ENCODE results near the gene CAPN1.
A peak's percentile ranks its signal among the peaks of the same experiment; 100 is the strongest.

Gene CAPN1

DNA sequence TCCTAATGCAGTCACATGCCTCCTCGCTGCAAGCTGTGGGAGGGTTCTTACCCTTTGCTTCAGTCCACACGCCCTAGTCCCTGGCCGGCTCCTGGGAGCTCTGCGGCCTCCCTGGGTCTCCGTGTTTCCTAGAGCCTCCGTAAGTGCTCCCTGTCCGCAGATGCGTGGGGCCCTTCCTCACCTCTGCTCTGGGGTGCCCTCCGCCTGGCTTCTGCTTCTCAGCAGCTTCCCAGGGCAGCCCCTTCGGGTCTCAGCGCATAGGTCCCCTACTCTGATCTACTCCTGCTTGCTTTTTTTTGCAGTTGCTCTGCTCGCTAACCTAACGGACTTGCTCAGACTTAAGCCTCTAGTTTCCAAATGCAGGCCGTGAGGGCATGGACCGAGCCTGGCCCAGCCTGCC, 22.4 kb downstream of the CAPN1 start:
- DNase-seq: no peak

DNA sequence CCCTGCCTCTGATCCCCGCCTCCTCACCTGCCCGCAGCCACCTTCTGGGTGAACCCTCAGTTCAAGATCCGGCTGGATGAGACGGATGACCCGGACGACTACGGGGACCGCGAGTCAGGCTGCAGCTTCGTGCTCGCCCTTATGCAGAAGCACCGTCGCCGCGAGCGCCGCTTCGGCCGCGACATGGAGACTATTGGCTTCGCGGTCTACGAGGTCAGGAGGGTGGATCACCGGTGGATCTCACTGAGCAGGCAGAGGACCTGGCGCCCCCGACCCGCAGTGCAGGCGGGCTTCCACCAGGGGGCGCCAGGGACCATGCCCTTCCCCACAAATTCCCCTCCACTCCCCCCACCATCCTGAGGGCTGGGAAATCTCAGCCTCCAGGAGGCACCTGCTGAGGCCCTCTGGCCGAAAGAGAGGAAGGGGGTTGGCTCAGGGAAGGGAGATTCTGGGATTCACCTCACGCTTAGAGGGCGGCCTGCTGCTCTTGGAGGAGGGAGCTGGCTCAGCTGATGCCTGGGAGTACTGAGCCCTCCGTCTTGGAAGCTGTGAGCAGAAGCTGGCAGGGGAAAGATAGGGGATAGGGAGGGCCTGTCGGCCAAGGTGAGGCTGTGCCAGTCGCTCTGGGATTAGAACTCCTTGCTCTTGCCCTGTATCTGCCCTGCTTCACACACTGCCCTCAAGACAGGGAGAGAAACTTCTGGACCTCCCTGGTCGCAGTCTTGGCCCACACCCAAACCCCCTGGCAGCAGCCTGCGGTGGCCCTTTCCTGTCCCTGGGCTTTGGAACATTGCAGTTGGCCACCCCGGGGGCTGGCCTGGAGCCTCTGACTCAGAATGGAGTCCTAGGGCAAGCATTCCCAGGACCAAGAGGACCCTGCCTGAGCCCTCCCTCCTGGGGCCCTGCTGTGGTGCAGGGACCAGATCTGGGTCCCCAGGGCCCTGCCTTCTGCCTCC, 23.2 kb downstream of the CAPN1 start:
- DNase-seq: peak; percentile 23

DNA sequence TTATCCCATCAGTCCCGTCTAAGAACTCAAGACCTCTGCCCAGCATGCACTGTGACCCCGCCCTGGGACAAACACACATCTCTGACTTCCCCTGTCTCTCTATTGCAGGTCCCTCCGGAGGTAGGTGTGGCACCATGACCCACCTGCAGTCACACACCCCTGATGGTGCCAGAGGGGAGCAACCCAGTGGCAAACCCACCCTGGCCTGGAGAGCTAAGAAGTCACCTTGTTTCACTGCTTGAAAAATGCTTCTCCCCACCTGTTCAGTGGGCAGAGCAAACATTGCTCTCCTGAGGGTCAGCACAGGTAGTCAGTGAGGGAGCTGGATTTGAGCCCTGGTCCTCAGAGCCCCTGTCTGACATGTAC, 23.9 kb downstream of the CAPN1 start:
- no peak for DNase-seq

DNA sequence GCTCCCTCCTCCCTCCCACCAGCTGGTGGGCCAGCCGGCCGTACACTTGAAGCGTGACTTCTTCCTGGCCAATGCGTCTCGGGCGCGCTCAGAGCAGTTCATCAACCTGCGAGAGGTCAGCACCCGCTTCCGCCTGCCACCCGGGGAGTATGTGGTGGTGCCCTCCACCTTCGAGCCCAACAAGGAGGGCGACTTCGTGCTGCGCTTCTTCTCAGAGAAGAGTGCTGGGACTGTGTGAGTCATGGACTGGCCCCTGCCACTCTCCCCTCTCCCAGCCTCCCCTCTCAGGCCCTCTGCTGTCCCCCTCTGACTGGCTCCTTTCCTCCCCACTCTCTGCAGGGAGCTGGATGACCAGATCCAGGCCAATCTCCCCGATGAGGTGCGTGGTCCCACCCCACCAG, 24.7 kb downstream of the CAPN1 start:
- DNase-seq: no peak

DNA sequence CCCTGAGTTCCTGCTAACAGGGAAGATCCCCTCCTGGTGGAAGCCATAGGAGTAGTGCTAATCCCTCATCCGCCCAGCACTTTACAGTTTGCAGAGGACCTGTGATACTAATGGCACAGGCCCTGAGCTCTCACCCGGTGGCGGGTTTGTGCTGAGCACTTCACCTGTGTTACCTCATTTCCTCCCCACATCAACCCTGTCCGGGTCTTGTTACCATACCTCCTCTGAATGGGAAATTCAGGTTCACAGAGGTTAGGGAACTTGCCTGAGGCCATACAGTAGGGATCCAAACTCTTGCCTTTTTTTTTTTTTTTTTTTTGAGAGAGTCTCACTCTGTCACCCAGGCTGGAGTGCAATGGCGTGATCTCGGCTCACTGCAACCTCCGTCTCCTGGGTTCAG, 25.2 kb downstream of the CAPN1 start:
- no peak for DNase-seq

DNA sequence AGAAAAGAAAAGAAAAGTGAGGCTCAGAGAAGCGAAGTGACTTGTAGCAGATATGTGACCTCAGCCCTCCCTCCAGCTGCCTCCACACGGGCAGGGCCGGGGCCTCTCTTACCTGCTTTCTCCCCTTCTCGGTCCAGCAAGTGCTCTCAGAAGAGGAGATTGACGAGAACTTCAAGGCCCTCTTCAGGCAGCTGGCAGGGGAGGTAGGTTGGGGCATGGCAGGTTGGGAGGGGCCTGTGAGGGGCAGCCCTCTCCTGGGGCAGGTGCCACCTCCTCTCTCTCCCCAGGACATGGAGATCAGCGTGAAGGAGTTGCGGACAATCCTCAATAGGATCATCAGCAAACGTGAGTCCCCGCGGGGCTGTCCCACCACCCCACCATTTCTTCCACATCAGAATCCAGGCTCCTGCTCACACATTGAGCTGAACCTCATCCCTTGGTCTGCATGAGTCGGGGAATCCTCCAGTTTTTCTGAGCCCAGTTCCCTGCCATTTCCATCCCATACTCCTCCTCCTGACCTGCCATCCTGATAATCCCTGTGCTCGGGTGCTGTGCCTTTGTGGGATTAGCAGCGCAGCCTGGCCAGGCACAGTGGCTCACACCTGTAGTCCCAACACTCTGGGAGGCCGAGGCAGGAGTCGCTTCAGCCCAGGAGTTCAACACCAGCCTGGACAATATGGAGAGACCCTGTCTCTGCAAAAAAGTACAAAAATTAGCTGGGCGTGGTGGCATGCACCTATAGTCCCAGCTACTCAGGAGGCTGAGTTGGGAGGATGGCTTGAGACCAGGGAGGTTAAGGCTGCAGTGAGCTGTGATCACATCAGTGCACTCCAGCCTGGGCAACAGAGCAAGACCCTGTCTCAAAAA, 26.4 kb downstream of the CAPN1 start:
- DNase-seq: no peak

DNA sequence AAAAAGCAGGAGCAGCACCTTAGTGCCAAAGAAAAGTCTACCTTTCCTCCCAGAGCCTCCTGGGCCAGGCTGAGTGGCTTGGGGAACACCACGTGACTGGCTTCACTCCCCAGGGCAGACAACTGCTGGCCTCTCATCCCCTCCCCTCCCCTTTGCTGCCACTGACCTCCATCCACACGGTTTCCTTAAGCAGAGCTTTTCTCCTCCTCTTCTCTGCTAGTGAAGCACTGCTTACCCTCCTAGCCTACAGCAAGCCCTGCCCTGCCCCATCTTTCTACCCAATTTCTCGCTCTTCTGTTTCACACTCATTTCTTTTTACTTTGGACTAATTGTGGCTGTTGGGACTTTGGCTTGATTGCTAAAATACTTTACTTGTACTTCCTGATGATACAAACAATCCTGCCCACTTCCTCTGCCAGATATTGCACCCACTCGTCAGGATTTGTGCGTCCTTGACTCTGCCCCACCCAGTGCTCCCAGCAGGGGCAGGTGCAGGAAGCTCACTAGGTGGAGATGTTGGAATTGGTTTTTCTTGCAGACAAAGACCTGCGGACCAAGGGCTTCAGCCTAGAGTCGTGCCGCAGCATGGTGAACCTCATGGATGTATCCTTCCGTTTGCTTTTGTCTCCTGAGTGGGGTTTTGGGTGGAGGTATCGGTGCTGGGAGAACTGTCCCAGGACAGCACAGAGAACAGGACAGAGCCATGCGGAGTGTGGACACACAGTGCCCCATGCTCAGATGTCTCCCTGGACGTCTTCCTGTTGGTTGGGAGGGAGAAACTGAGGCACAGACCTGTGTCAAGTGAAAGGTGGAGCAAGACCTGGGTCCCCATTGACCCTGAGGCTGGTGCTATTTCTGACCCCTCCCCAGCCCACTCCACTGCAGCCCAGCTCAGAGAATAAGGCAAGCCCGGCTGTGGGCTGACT, 27.3 kb downstream of the CAPN1 start:
- no peak for DNase-seq

DNA sequence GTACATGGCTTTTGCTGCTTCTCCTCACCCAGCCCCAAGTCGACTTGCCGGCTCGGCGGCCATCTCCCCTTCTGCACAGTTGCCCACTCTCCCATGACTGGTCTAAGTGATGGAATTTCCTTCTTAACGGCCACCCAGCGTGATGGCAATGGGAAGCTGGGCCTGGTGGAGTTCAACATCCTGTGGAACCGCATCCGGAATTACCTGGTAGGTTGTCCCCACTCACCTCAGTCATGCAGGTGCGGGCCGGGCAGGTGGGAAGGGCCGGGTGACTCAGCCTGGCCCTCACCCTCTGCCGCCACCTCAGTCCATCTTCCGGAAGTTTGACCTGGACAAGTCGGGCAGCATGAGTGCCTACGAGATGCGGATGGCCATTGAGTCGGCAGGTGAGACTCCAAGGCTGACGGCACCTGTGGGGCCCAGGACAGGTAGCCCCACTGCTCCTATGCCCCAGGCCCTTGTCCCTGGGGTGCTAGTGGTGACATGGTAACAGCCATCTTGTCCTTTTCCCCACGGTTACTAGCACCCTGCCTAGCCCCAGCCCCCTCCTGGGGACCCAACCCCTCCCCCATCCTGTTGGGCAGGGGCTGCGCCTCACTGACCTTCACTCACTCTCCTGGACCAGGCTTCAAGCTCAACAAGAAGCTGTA, 28.1 kb downstream of the CAPN1 start:
- DNase-seq: no peak

DNA sequence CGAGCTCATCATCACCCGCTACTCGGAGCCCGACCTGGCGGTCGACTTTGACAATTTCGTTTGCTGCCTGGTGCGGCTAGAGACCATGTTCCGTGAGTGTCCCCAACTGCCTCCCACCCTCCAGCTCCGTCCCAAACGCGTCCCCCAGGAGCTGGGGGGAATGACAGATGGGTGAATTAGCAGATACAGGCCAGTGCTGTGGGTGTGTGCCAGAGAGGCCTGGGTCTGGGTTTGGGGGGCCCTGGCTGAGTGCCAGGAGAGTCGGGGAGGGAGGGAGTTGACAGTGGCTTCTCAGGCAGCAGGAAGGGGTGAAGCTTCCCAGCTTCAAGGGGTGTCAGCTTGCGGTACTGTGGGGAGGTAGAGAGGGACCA, 28.6 kb downstream of the CAPN1 start:
- no peak for DNase-seq

DNA sequence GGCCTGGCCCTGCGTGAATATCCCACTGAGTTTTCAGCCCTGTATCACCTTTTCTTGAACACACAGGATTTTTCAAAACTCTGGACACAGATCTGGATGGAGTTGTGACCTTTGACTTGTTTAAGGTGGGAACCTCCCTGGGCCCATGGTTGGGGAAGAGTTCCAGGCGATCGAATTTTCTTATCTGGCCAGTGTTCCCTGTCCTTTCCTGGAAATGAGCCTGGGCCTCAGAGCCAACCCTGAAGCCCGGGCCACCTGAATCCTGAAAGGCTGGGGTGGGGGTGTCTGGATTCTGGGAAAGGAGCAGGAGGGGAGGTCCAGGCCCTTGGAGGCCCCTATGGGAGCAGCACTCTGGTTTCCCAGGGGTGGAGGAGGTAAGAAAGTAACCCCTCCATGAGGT, 29.0 kb downstream of the CAPN1 start:
- DNase-seq: no peak

DNA sequence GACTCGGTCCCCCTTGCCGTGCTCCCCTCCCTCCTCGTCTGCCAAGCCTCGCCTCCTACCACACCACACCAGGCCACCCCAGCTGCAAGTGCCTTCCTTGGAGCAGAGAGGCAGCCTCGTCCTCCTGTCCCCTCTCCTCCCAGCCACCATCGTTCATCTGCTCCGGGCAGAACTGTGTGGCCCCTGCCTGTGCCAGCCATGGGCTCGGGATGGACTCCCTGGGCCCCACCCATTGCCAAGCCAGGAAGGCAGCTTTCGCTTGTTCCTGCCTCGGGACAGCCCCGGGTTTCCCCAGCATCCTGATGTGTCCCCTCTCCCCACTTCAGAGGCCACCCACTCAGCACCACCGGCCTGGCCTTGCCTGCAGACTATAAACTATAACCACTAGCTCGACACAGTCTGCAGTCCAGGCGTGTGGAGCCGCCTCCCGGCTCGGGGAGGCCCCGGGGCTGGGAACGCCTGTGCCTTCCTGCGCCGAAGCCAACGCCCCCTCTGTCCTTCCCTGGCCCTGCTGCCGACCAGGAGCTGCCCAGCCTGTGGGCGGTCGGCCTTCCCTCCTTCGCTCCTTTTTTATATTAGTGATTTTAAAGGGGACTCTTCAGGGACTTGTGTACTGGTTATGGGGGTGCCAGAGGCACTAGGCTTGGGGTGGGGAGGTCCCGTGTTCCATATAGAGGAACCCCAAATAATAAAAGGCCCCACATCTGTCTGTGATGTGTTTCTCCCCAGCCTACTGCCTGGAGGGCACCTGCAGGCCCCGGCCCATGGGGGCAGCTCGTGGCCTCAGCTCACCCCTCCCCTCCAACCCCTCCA, 29.8 kb downstream of the CAPN1 start:
- DNase-seq: no peak

DNA sequence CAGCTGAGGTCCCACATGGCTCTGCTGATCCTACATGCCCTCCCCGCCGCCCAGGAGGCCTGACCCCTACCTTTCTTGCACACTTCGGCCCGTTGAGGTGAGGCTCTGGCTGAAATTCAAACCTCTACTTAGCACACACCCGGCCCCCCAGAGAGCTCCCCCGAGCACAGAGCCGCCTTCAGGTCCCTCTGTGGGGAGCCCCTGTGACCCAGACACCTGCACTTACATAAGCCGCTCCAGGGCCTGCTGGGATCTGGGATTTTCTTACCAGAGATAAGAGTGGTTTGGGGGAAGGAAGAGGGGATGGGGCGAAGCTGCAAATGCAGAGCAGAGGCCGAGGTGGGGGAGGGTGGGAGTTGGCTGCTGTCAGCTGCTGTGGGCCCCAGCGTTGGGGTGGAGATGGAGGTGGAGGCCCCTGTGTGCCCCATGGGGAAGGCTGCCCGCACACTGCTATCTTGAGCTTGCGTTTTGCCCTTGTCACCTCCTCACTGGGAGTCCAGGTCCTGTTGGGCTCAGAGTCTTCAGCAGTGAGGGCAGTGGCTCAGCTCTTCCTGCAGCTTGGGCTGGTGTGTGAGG, 30.6 kb downstream of the CAPN1 start:
- no peak for DNase-seq

DNA sequence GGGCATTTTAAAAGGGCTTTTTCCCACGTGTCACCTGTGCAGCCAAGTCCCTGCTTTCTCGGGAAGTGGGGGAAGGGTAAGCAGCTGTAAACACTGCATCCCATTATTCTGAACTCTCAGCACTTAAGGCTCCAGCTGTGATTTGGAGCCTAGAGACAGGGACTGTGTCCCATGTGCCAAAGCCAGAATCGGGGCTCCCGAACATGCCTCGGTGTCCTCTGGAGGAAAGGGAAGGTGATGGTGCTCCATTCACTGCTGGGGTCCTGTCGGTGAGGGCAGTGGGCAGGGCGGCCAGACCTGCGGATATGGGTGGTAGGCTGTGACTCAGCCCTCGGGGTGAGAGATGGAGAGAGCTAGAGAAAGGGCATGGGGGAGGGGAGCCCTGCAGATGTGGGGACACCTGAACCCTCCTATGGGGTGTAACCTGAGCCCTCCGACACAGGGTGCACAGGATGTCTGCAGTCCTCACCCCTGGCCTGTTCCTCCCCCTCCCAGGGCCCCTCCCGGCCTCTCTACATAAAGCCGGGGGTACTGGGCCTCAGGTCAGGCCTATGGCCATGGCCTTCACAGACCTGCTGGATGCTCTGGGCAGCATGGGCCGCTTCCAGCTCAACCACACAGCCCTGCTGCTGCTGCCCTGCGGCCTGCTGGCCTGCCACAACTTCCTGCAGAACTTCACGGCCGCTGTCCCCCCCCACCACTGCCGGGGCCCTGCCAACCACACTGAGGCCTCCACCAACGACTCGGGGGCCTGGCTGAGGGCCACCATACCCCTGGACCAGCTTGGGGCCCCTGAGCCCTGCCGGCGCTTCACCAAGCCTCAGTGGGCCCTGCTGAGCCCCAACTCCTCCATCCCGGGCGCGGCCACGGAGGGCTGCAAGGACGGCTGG, 31.8 kb downstream of the CAPN1 start:
- no peak for DNase-seq

DNA sequence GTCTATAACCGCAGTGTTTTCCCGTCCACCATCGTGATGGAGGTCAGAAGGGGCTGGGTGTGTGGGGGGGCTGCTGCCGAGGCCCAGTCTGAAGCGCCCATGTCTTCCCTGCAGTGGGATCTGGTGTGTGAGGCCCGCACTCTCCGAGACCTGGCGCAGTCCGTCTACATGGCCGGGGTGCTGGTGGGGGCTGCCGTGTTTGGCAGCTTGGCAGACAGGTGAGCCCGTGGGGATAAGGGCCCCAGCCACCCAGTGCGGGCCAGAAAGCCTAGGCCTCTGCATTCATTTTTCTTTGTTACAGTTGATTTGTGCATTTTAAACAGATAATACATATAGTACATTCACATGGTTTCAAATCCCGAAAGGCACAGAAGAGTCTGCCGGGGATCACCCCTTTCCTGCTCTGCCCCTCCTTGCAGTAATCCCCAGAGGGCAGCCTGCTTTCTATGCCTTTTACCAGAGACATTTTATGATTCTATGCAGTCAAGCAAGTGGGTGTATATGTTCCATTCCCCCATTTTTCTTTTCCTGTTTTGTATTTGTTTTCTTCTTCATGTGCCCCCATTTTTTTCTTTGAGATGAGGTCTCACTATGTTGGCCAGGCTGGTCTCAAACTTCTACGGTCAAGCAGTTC, 32.6 kb downstream of the CAPN1 start:
- no peak for DNase-seq

DNA sequence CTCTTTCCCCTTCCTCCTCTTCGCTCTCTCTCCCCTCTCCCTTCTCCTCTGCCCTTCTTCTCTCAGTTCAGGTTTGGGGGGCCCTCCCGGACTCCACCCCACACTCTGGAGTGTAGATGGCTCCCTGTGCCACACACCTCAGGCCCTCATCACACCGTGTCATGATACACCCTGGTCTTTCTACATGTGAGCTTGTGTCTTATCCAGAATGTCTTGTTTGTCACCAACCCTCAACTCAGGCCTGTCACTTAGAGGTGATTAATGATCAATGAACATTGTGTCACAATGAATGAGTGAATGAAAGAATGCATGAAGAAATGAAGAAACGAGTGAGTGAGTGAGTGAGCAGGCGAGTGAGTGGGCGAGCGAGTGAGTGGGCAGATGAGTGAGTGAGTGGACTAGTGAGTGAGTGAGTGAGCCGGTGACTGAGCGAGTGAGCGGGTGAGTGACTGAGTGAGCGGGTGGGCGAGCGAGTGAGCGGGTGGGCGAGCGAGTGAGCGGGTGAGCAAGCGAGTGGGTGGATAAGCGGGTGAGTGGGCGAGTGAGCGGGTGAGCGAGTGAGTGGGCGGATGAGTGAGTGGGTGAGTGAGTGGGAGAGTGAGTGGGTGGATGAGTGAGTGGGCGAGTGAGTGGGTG, 33.8 kb downstream of the CAPN1 start:
- DNase-seq: no peak

DNA sequence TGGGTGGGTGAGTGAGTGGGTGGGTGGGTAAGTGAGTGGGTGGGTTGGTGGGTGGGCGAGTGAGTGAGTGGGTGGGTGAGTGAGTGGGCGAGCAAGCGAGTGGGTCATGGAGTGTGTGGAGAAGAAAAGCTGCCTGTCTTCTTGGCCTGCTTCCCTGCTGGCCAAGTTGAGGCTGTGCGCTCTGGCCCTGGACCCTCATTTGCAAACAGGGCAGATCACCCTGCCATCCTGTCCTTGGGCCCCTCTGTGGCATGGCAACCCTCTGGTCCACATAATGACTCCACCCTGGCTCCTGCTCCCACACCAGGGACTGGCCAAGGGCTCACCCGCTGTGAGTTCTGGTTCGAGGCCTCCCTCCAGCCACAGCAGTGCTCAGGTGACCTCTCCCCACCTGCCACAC, 35.1 kb downstream of the CAPN1 start:
- DNase-seq: no peak

DNA sequence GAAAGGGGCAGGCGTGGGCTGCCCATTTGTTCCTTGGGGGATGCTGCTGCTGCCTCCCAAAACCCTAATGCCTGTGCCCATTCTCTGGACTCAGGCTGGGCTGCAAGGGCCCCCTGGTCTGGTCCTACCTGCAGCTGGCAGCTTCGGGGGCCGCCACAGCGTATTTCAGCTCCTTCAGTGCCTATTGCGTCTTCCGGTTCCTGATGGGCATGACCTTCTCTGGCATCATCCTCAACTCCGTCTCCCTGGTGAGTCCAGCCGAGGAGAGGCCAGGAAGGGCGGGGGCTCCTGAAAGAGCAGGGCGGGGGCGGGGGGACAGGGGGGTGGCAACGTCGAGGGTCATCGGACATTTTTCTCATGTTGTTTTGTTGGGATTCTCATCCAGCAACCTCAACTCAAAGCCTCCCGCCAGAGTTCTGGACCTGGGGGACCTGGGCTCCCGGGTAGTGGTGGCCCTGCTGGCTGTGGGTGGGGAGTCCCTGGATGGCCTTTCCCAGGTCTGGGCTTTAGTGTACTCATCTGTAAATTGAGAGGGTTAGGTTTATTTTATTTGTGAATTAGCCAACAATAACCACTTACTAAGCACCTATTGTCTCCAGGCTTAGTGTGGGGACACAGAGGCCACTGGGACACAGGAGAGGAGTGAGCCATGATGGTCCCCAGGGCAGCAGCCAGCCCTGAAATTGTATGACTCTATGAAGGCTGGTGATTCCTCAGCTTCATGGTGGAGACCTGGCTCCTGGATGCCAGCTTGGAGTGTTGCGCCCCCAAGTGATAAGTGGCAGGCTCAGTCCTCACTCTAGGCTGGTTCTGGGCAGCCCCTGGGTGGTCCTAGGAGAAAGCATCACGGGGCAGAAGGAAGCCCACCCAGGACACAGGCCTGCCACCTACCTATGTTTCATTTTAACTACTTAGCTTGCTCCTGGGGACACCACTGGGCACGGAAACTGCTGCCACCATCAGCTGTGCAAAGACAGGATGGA, 36.0 kb downstream of the CAPN1 start:
- no peak for DNase-seq

DNA sequence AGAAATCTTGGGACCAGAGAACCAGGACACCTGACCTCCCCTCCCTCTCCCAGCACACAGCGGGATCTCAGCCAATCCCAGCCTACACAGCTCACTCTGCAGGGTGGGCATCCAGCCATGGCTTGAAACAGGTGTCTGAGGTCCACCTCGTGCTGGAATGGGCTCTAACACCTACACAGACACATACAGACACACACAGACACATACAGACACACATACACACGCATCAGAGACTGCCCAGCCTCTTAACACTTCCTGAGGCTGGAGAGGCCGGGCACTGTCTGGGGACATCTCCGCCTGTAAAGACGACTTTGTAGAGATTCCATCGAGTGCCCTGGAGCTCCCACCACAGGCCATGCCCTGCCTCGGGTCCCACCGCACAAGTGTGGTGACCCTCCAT, 36.7 kb downstream of the CAPN1 start:
- no peak for DNase-seq
